Mesenchymal stem cell (in vitro differentiated cells and primary cell): ENCODE measurements around the gene FAM43B.

Experiments used
- DNase-seq: peaks from one replicate; pipeline ENCODE4 v3.0.0-alpha.2; 2013
- H2AFZ ChIP-seq: one replicate; pipeline ENCODE4 v1.6.1; 2013; ENCODE audit warnings: low read depth, mild to moderate bottlenecking, control low read depth, inconsistent platforms, low read length, moderate library complexity
- H2AK5ac ChIP-seq: 2 replicates; pipeline ENCODE4 v1.6.1; 2013; ENCODE audit warnings: low read length, moderate library complexity, mild to moderate bottlenecking, inconsistent platforms; ENCODE audit not compliant: severe bottlenecking
- H2BK120ac ChIP-seq: one replicate; pipeline ENCODE4 v1.6.1; 2013; ENCODE audit warnings: low read depth, mild to moderate bottlenecking, inconsistent platforms, low read length, moderate library complexity
- H2BK12ac ChIP-seq, 2 experiments: one replicate each; pipeline ENCODE4 v1.6.1; 2013; ENCODE audit warnings: inconsistent platforms in 2 of 2, low read length in 2 of 2, mild to moderate bottlenecking in 2 of 2, moderate library complexity in 2 of 2, control low read depth in 1 of 2
- H2BK15ac ChIP-seq: one replicate; pipeline ENCODE4 v1.6.1; 2013; ENCODE audit warnings: mild to moderate bottlenecking, low read depth, inconsistent platforms; ENCODE audit not compliant: poor library complexity, severe bottlenecking
- H2BK5ac ChIP-seq: 2 replicates; pipeline ENCODE4 v1.6.1; 2013; ENCODE audit warnings: low read depth, mild to moderate bottlenecking, low read length, control low read depth, inconsistent platforms; ENCODE audit not compliant: poor library complexity, severe bottlenecking
- H3K14ac ChIP-seq, 2 experiments: one replicate each; pipeline ENCODE4 v1.6.1; 2013; ENCODE audit warnings: inconsistent platforms in 2 of 2, low read length in 2 of 2, control low read depth in 1 of 2, mild to moderate bottlenecking in 1 of 2, moderate library complexity in 1 of 2
- H3K18ac ChIP-seq, 2 experiments: one replicate each; pipeline ENCODE4 v1.6.1; 2013; ENCODE audit warnings: inconsistent platforms in 2 of 2, low read length in 2 of 2, control low read depth in 1 of 2, low read depth in 1 of 2, mild to moderate bottlenecking in 1 of 2
- H3K23ac ChIP-seq, 2 experiments: one replicate each; pipeline ENCODE4 v1.6.1; 2013; ENCODE audit warnings: inconsistent platforms in 2 of 2, low read length in 2 of 2, mild to moderate bottlenecking in 2 of 2, moderate library complexity in 2 of 2, control low read depth in 1 of 2
- H3K27ac ChIP-seq: 2 replicates; pipeline ENCODE4 v1.5.1; 2013; ENCODE audit warnings: mild to moderate bottlenecking, moderate library complexity, low read length, control low read depth, inconsistent platforms; ENCODE audit not compliant: poor library complexity, severe bottlenecking
- H3K27me3 ChIP-seq, 2 experiments: 2 replicates each; pipeline versions ENCODE4 v1.6.1 to v1.7.0; 2013; ENCODE audit warnings: low read length in 2 of 2, mild to moderate bottlenecking in 2 of 2, moderate library complexity in 2 of 2, control low read depth in 1 of 2, inconsistent platforms in 1 of 2; ENCODE audit not compliant: control insufficient read depth in 1 of 2, insufficient read depth in 1 of 2
- H3K36me3 ChIP-seq, 2 experiments: 2 replicates each; pipeline versions ENCODE4 v1.6.1 to v1.7.0; 2013; ENCODE audit warnings: low read length in 2 of 2, control low read depth in 1 of 2, inconsistent platforms in 1 of 2, low read depth in 1 of 2, mild to moderate bottlenecking in 1 of 2; ENCODE audit not compliant: insufficient read depth in 2 of 2, control insufficient read depth in 1 of 2
- H3K4ac ChIP-seq, 2 experiments: one replicate each; pipeline ENCODE4 v1.6.1; 2013; ENCODE audit warnings: inconsistent platforms in 2 of 2, low read length in 2 of 2, mild to moderate bottlenecking in 2 of 2, moderate library complexity in 2 of 2, control low read depth in 1 of 2, low read depth in 1 of 2
- H3K4me1 ChIP-seq: 2 replicates; pipeline ENCODE4 v1.6.1; 2013; ENCODE audit warnings: low read depth, low read length, control low read depth; ENCODE audit not compliant: control insufficient read depth, insufficient read depth
- H3K4me2 ChIP-seq: 2 replicates; pipeline ENCODE4 v1.6.1; 2013; ENCODE audit warnings: low read length, mild to moderate bottlenecking, inconsistent platforms; ENCODE audit not compliant: poor library complexity, severe bottlenecking
- H3K4me3 ChIP-seq, 2 experiments: 2 replicates each; pipeline versions ENCODE4 v1.5.1 to v1.7.0; 2013; ENCODE audit warnings: low read length in 2 of 2, mild to moderate bottlenecking in 2 of 2, control low read depth in 1 of 2, low read depth in 1 of 2; ENCODE audit not compliant: insufficient read depth in 1 of 2
- H3K79me1 ChIP-seq: replicated peaks from 2 replicates; pipeline ENCODE4 v1.6.1; 2013; ENCODE audit warnings: mild to moderate bottlenecking, control low read depth, low read length, inconsistent platforms; ENCODE audit not compliant: poor library complexity, severe bottlenecking
- H3K9ac ChIP-seq: 2 replicates; pipeline ENCODE4 v1.7.0; 2013; ENCODE audit warnings: mild to moderate bottlenecking, low read length, moderate library complexity
- H3K9me3 ChIP-seq: 2 replicates; pipeline ENCODE4 v1.7.0; 2013; ENCODE audit warnings: mild to moderate bottlenecking, low read length; ENCODE audit not compliant: control insufficient read depth
- H4K8ac ChIP-seq: one replicate; pipeline ENCODE4 v1.6.1; 2013; ENCODE audit warnings: inconsistent platforms, mild to moderate bottlenecking, low read length, moderate library complexity
- H4K91ac ChIP-seq: one replicate; pipeline ENCODE4 v1.6.1; 2013; ENCODE audit warnings: mild to moderate bottlenecking, low read length, inconsistent platforms
- WGBS: methylation state at CpG from one replicate; pipeline ENCODE4 v1.1.7; 2013; ENCODE audit warnings: mixed read lengths; 5-methylcytosine and 5-hydroxymethylcytosine counted together

The FAM43B gene

GRCh38 chr1:20571427-20571826, 19.1 kb downstream of the FAM43B start:
- no peak overlapping the region for H3K4me2 ChIP-seq
- no peaks in the 10 kb centered on the region for H3K36me3 ChIP-seq
- no peak overlapping the region for H2BK12ac ChIP-seq
- H3K9me3 ChIP-seq: peaks cover 8% of the 10 kb centered on the region
- no peak overlapping the region for H2AK5ac ChIP-seq
- no peak overlapping the region for H3K14ac ChIP-seq
- H3K79me1 ChIP-seq: no peaks in the 10 kb centered on the region
- no peak overlapping the region for H2BK15ac ChIP-seq
- H2AFZ ChIP-seq: no peak overlapping the region
- 89% methylated on average over 2 of the region's 5 CpGs for WGBS
- no peak overlapping the region for H3K27ac ChIP-seq
- H4K91ac ChIP-seq: no peak overlapping the region
- H2BK5ac ChIP-seq: no peak overlapping the region
- peaks cover 17 to 24% of the 10 kb centered on the region in 2 experiments for H3K27me3 ChIP-seq
- H3K4me1 ChIP-seq: no peaks in the 10 kb centered on the region
- no peak overlapping the region for H3K18ac ChIP-seq
- no peak overlapping the region for H3K9ac ChIP-seq
- no peak overlapping the region for H3K4ac ChIP-seq
- no peak overlapping the region for H3K4me3 ChIP-seq
- no peak for DNase-seq
- no peak overlapping the region for H2BK120ac ChIP-seq
- H3K23ac ChIP-seq: no peak overlapping the region
- H4K8ac ChIP-seq: no peak overlapping the region

GRCh38 chr1:20573987-20574386, 21.6 kb downstream of the FAM43B start:
- H2BK12ac ChIP-seq: no peak overlapping the region
- peaks cover 17 to 24% of the 10 kb centered on the region in 2 experiments for H3K27me3 ChIP-seq
- H3K18ac ChIP-seq: no peak overlapping the region
- H3K79me1 ChIP-seq: no peaks in the 10 kb centered on the region
- H4K91ac ChIP-seq: no peak overlapping the region
- H2AFZ ChIP-seq: no peak overlapping the region
- H2BK5ac ChIP-seq: no peak overlapping the region
- H2BK120ac ChIP-seq: no peak overlapping the region
- peaks cover 2% of the 10 kb centered on the region for H3K4me1 ChIP-seq
- no peak overlapping the region for H3K9ac ChIP-seq
- no peak overlapping the region for H3K4me2 ChIP-seq
- no peak overlapping the region for H3K4ac ChIP-seq
- H3K23ac ChIP-seq: no peak overlapping the region
- H2BK15ac ChIP-seq: no peak overlapping the region
- peaks cover 8% of the 10 kb centered on the region for H3K9me3 ChIP-seq
- H3K14ac ChIP-seq: no peak overlapping the region
- no peak for DNase-seq
- H3K36me3 ChIP-seq: no peaks in the 10 kb centered on the region
- 67% methylated on average over 1 of the region's 1 CpG for WGBS
- no peak overlapping the region for H4K8ac ChIP-seq
- no peak overlapping the region for H3K27ac ChIP-seq
- no peak overlapping the region for H3K4me3 ChIP-seq
- no peak overlapping the region for H2AK5ac ChIP-seq

GRCh38 chr1:20574686-20575540, 22.5 kb downstream of the FAM43B start:
- Histone ChIP-seq H3K14ac (no peak overlapping the region), H2BK5ac (no peak overlapping the region), H2AFZ (no peak overlapping the region), H4K8ac (no peak overlapping the region), H2AK5ac (no peak overlapping the region), H3K27me3 (peaks cover 10 to 18% of the 10 kb centered on the region in 2 experiments), H3K4me3 (no peak overlapping the region), H3K27ac (no peak overlapping the region), H3K4ac (no peak overlapping the region), H3K9me3 (peaks cover 8% of the 10 kb centered on the region), H3K9ac (no peak overlapping the region), H3K36me3 (no peaks in the 10 kb centered on the region), H3K79me1 (no peaks in the 10 kb centered on the region), H2BK120ac (no peak overlapping the region), H3K4me1 (peaks cover 2% of the 10 kb centered on the region), H3K23ac (no peak overlapping the region), H2BK12ac (no peak overlapping the region), H3K4me2 (no peak overlapping the region), H3K18ac (no peak overlapping the region), H2BK15ac (no peak overlapping the region), H4K91ac (no peak overlapping the region)
- 26% methylated on average over 15 of the region's 18 CpGs for WGBS
- peak; percentile 66 for DNase-seq

- Histone ChIP-seq H3K18ac (no peak overlapping the region), H3K4me2 (no peak overlapping the region), H3K9ac (no peak overlapping the region), H3K27me3 (peaks cover 10 to 15% of the 10 kb centered on the region in 2 experiments), H3K9me3 (peaks cover 8% of the 10 kb centered on the region), H2BK15ac (no peak overlapping the region), H3K27ac (no peak overlapping the region), H3K4me3 (no peak overlapping the region), H3K4me1 (peaks cover 2% of the 10 kb centered on the region), H3K14ac (no peak overlapping the region), H2AK5ac (no peak overlapping the region), H2AFZ (no peak overlapping the region), H3K79me1 (no peaks in the 10 kb centered on the region), H4K91ac (no peak overlapping the region), H3K4ac (no peak overlapping the region), H2BK5ac (no peak overlapping the region), H2BK12ac (no peak overlapping the region), H3K36me3 (no peaks in the 10 kb centered on the region), H3K23ac (no peak overlapping the region), H4K8ac (no peak overlapping the region), H2BK120ac (no peak overlapping the region)
- 79% methylated on average over 9 of the region's 10 CpGs for WGBS
- DNase-seq: no peak
Observed at GRCh38 chr1:20575541-20576336, 23.4 kb downstream of the FAM43B start.
